Type B pancreatic cell (in vitro differentiated cells): Measurements from ENCODE around the gene TMEM233. TPM values are rescaled to one million over a fixed set of nuclear protein-coding genes. Genes with fewer than 3 reads are reported as not detected.
"Not testable (repeated sequence)": the region's sequence is repeated elsewhere in the genome, so short reads cannot be mapped to it uniquely, and the experiment has no call there.

Source experiments
- DNase-seq: peaks from one replicate; pipeline ENCODE4 v3.0.0; 2021; ENCODE audit warnings: mixed read lengths; ENCODE audit not compliant: unreplicated experiment; ENCODE audit errors: extremely low spot score
- H3K27ac Mint-ChIP-seq: 2 replicates; pipeline ENCODE4 v1.8.0; 2021; ENCODE audit warnings: mild to moderate bottlenecking, mixed read lengths
- H3K27me3 Mint-ChIP-seq: 2 replicates; pipeline ENCODE4 v1.8.0; 2021; ENCODE audit warnings: mixed read lengths
- H3K36me3 Mint-ChIP-seq: 2 replicates; pipeline ENCODE4 v1.8.0; 2021; ENCODE audit warnings: mixed read lengths
- H3K4me1 Mint-ChIP-seq: one replicate; pipeline ENCODE4 v1.8.0; 2021; ENCODE audit warnings: mixed read lengths; ENCODE audit not compliant: unreplicated experiment
- H3K4me3 Mint-ChIP-seq: 2 replicates; pipeline ENCODE4 v1.8.0; 2021; ENCODE audit warnings: mild to moderate bottlenecking, mixed read lengths
- H3K9me3 Mint-ChIP-seq: 2 replicates; pipeline ENCODE4 v1.8.0; 2021; ENCODE audit warnings: mixed read lengths
- total RNA-seq: library from RNA; stranded (reverse); gene quantifications from 2 replicates; pipeline ENCODE4 v1.2.1, GENCODE V29; 2021; ENCODE audit warnings: low replicate concordance
- TF ChIP-seq, protein P1 (sequence below): fragments of 200-600 bp; sonication (generic); conservative IDR thresholded peaks from 2 replicates; pipeline ENCODE4 v1.5.0; 2021; ENCODE audit warnings: antibody characterized with exemption, mild to moderate bottlenecking

Gene TMEM233
- total RNA-seq, 1 donor from 2014 or later: not detected

- no peaks in the 10 kb centered on the region for H3K4me1 Mint-ChIP-seq
- H3K36me3 Mint-ChIP-seq: no peaks in the 10 kb centered on the region
Observed at GRCh38 chr12:119645535-119646059, 52.0 kb downstream of the TMEM233 start.

DNA sequence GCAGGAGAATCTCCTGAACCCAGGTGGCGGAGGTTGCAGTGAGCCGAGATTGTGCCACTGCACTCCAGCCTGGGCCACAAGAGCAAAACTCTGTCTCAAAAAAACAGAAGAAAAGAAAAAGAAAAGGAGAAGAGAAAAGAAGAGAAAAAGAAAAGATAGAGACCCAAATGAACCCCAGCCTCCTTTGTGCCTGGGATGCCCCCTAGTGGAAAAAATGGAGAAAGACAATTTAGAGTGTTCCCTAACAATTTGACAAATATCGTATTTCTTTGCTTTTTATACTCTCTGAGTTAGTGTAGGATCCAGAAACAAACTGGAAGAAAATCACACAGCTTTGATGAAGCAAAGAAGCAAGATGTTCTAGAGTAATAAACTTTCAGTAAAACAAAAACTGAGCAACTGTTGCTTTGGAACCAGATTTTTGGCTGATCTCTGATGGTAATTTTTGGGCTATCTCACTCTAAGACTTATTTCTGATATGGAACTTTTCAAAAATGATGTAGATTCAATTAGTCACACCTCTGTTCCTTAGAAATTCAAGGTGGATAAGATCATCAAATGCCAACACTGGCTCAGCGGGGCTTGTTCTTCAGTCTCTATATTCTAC lies 55.7 kb downstream of the TMEM233 start:
- no peak for DNase-seq
- TF ChIP-seq, protein P1, sequence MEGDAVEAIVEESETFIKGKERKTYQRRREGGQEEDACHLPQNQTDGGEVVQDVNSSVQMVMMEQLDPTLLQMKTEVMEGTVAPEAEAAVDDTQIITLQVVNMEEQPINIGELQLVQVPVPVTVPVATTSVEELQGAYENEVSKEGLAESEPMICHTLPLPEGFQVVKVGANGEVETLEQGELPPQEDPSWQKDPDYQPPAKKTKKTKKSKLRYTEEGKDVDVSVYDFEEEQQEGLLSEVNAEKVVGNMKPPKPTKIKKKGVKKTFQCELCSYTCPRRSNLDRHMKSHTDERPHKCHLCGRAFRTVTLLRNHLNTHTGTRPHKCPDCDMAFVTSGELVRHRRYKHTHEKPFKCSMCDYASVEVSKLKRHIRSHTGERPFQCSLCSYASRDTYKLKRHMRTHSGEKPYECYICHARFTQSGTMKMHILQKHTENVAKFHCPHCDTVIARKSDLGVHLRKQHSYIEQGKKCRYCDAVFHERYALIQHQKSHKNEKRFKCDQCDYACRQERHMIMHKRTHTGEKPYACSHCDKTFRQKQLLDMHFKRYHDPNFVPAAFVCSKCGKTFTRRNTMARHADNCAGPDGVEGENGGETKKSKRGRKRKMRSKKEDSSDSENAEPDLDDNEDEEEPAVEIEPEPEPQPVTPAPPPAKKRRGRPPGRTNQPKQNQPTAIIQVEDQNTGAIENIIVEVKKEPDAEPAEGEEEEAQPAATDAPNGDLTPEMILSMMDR: peak; percentile 79
- Mint-ChIP-seq H3K36me3 (no peaks in the 10 kb centered on the region), H3K4me3 (no peak overlapping the region), H3K9me3 (peaks cover 6% of the 10 kb centered on the region), H3K27me3 (peaks cover 6% of the 10 kb centered on the region), H3K4me1 (no peaks in the 10 kb centered on the region), H3K27ac (no peak overlapping the region)

More at GRCh38 chr12:119645535-119646059, 52.0 kb downstream of the TMEM233 start:
- DNase-seq: no peak
- H3K9me3 Mint-ChIP-seq: no peaks in the 10 kb centered on the region
- no peak overlapping the region for H3K27ac Mint-ChIP-seq
- H3K4me3 Mint-ChIP-seq: no peak overlapping the region
- TF ChIP-seq, protein P1: no peak
- peaks cover 23% of the 10 kb centered on the region for H3K27me3 Mint-ChIP-seq

- H3K4me3 Mint-ChIP-seq: no peak overlapping the region
- TF ChIP-seq, protein P1: no peak
- peaks cover 6% of the 10 kb centered on the region for H3K9me3 Mint-ChIP-seq
- no peak for DNase-seq
- H3K27me3 Mint-ChIP-seq: peaks cover 5% of the 10 kb centered on the region
- H3K36me3 Mint-ChIP-seq: no peaks in the 10 kb centered on the region
- H3K27ac Mint-ChIP-seq: no peak overlapping the region
- H3K4me1 Mint-ChIP-seq: no peaks in the 10 kb centered on the region
Observed at GRCh38 chr12:119652665-119653064, 59.1 kb downstream of the TMEM233 start.

DNA sequence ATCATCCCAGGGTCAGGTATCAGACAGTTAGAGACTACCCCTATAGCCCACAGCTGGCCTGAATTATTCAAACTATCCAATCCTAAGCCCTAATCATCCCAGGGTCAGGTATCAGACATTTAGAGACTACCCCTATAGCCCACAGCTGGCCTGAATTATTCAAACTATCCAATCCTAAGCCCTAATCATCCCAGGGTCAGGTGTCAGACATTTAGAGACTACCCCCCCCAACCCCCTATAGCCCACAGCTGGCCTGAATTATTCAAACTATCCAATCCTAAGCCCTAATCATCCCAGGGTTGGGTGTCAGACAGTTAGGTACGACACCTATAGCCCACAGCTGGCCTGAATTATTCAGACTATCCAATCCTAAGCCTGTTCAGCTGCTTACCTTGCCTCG lies 63.4 kb downstream of the TMEM233 start:
- not testable (repeated sequence) for H3K27me3 Mint-ChIP-seq, H3K36me3 Mint-ChIP-seq, H3K27ac Mint-ChIP-seq, H3K4me3 Mint-ChIP-seq, H3K9me3 Mint-ChIP-seq, H3K4me1 Mint-ChIP-seq, DNase-seq

DNA sequence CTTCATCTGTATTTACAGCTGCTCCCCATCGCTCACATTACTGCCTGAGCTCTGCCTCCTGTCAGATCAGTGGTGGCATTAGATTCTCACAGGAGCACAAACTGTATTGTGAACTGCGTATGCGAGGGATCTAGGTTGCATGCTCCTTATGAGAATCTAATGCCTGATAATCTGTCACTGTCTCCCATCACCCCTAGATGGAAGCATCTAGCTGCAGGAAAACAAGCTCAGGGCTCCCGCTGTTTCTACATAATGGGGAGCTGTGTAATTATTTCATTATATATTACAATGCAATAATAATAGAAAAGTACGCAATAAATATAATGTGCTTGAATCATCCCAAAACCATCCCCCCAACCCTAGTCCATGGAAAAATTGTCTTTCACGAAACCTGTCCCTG lies 64.6 kb downstream of the TMEM233 start:
- H3K4me3 Mint-ChIP-seq, H3K4me1 Mint-ChIP-seq, DNase-seq, H3K36me3 Mint-ChIP-seq, H3K9me3 Mint-ChIP-seq, H3K27ac Mint-ChIP-seq: not testable (repeated sequence)
- peaks cover 11% of the 10 kb centered on the region for H3K27me3 Mint-ChIP-seq

DNA sequence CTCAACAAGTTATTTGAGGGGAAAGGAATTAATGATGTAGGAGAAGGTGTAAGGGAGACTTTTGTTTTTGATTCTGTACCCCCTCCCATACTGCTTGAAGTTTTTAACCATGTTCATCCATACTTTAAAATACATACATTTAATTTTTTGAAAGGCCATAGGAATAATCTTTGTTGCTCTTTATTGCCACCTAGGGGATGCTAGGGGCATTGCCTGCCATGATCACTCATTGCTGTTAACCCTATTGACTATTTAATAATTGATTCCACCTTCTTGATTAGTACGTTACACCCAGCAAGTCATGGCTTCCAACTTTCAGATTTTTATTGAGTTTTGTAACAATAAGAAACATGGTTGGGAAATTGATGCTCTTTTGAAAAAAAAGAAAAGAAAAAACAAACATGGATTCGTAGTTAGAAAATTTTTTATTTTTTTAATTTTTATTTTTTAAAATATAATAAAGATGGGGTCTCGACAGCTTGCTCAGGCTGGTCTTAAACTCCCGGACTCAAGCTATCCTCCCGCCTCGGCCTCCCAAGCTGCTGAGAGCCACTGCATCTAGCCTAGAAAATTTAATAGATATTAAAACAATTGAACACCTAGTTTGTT lies 65.8 kb downstream of the TMEM233 start:
- DNase-seq: no peak
- Mint-ChIP-seq H3K27me3 (peaks cover 15% of the 10 kb centered on the region), H3K27ac (no peak overlapping the region), H3K9me3 (no peaks in the 10 kb centered on the region), H3K36me3 (no peaks in the 10 kb centered on the region), H3K4me3 (no peak overlapping the region), H3K4me1 (no peaks in the 10 kb centered on the region)
- TF ChIP-seq, protein P1: peak; percentile 92
